SK-N-SH (cell line): Measurements from ENCODE around the gene DMP1.

Experiments
- CTCF ChIP-seq: fragments of 200-600 bp; sonication (generic); IDR thresholded peaks from 2 replicates; pipeline ENCODE4 v1.6.1; 2017; ENCODE audit warnings: antibody characterized with exemption, mild to moderate bottlenecking, moderate library complexity
- EP300 ChIP-seq, 2 experiments: IDR thresholded peaks; 2 replicates each; pipeline versions ENCODE4 v1.4.0 to v1.6.1; 2012; ENCODE audit warnings: borderline replicate concordance in 1 of 2, low read depth in 1 of 2, low read length in 1 of 2
- GATA2 ChIP-seq: sonication (generic); formaldehyde crosslinking; IDR thresholded peaks from 2 replicates; pipeline ENCODE4 v1.5.0; 2020; ENCODE audit warnings: mild to moderate bottlenecking, missing genetic modification reagents
- MXI1 ChIP-seq: IDR thresholded peaks from 2 replicates; pipeline ENCODE4 v1.6.1; 2012; ENCODE audit warnings: mild to moderate bottlenecking, low read depth, low read length, improper control_type of control experiment
- NRF1 ChIP-seq: IDR thresholded peaks from 2 replicates; pipeline ENCODE4 v1.6.1; 2012; ENCODE audit warnings: low read depth, mild to moderate bottlenecking, low read length
- POLR2AphosphoS5 ChIP-seq: IDR thresholded peaks from 2 replicates; pipeline ENCODE4 v1.6.1; 2012; ENCODE audit warnings: low read depth, low read length
- TCF12 ChIP-seq: IDR thresholded peaks from 2 replicates; pipeline ENCODE4 v1.4.0; 2012
- TEAD4 ChIP-seq: IDR thresholded peaks from 2 replicates; pipeline ENCODE4 v1.4.0; 2012; ENCODE audit warnings: mild to moderate bottlenecking, borderline replicate concordance; ENCODE audit not compliant: insufficient read depth
- USF2 ChIP-seq: fragments of 150-350 bp; IDR thresholded peaks from 2 replicates; pipeline ENCODE4 v1.6.1; 2017; ENCODE audit warnings: antibody characterized with exemption, low read length, low read depth, borderline replicate concordance
- TF ChIP-seq, protein P1 (sequence below): IDR thresholded peaks from 2 replicates; pipeline ENCODE4 v1.4.0; 2012; ENCODE audit warnings: low read depth, borderline replicate concordance

- TF ChIP-seq TEAD4: no peak
- no peak for TF ChIP-seq USF2
- TF ChIP-seq EP300 (IDR thresholded peaks at IDR 0.05; ENCODE audit: borderline replicate concordance in 1 of 2, low read depth in 1 of 2, low read length in 1 of 2): no peak
- no peak for TF ChIP-seq MXI1
- TF ChIP-seq GATA2 (CRISPR knock-in tag): no peak
- TF ChIP-seq CTCF: peak; percentile 33; the same call in 1 of the 2 replicates
- TF ChIP-seq POLR2AphosphoS5: no peak
- no peak for TF ChIP-seq TCF12
- no peak for TF ChIP-seq NRF1
- TF ChIP-seq, protein P1, sequence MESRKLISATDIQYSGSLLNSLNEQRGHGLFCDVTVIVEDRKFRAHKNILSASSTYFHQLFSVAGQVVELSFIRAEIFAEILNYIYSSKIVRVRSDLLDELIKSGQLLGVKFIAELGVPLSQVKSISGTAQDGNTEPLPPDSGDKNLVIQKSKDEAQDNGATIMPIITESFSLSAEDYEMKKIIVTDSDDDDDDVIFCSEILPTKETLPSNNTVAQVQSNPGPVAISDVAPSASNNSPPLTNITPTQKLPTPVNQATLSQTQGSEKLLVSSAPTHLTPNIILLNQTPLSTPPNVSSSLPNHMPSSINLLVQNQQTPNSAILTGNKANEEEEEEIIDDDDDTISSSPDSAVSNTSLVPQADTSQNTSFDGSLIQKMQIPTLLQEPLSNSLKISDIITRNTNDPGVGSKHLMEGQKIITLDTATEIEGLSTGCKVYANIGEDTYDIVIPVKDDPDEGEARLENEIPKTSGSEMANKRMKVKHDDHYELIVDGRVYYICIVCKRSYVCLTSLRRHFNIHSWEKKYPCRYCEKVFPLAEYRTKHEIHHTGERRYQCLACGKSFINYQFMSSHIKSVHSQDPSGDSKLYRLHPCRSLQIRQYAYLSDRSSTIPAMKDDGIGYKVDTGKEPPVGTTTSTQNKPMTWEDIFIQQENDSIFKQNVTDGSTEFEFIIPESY: no peak
Measured at GRCh38 chr4:87644286-87644685, 5.8 kb upstream of the DMP1 start.
